ENCODE results near the gene AP2S1. TPM values are rescaled to one million over a fixed set of nuclear protein-coding genes. Genes with fewer than 3 reads are reported as not detected.

Gene AP2S1
- total and polyA plus RNA-seq, 2 donors (not counting 1 experiment from before 2014, with no cell fraction given): 143 to 201 TPM

DNA sequence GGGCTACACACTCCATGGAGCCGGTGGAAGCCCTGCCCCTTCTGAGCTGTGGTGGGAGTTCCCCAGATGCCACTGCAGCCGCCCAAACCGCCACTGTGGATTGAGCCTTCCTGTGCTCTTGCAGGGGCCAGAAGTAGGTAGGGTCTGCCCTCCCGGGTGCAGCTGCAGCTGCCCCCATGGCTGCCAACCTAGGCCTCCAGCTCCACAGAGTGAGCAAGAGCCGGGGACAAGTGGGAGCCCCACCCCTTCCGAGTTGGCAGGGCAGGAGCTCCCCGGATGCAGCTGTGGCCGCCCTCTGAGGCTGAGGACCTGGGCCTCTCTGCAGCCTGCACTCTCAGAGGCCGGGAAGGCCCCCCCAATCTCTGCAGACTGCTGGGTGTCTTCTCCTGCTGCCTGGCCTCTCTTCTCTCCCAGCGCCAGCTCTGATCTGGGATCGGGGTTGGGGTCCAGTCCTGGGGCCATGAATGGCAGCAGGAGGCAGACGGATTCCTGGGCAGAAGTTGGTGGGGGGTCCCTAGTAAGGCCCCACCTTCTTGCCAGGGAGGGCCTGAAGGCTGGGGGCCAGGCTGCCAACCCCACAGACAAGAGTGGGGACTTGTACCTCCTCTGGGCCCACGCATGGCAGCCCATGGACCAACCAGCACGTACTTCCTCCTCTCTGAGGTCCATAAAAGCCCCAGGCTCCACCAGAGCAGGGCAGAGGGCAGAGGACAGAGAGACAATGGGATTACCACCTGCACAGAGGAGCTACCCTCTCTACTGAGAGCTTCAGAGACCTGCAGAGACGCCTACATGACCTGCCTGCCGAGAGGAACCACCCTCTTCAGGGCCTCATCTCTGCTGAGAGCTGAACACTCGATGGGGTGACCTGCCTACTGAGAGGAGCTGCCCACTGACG is 28.9 kb downstream of the AP2S1 start:
- H3K4me3 ChIP-seq (replicated peaks in 1 of 4; ENCODE audit: control extremely low read depth in 1 of 4, insufficient read depth in 1 of 4, low read depth in 3 of 4, low read length in 4 of 4): no peak overlapping the region
- H3K4me1 ChIP-seq (ENCODE audit: control insufficient read depth, extremely low read depth, insufficient read depth, low read length): no peaks in the 10 kb centered on the region
- no peak overlapping the region for H2AFZ ChIP-seq (ENCODE audit: low read length)
- no peak overlapping the region for H3K27ac ChIP-seq (ENCODE audit: insufficient read depth, low read length)
- TF ChIP-seq EZH2 (IDR thresholded peaks at IDR 0.05; ENCODE audit: low read length, missing control alignments): no peak
- TF ChIP-seq, protein P1, sequence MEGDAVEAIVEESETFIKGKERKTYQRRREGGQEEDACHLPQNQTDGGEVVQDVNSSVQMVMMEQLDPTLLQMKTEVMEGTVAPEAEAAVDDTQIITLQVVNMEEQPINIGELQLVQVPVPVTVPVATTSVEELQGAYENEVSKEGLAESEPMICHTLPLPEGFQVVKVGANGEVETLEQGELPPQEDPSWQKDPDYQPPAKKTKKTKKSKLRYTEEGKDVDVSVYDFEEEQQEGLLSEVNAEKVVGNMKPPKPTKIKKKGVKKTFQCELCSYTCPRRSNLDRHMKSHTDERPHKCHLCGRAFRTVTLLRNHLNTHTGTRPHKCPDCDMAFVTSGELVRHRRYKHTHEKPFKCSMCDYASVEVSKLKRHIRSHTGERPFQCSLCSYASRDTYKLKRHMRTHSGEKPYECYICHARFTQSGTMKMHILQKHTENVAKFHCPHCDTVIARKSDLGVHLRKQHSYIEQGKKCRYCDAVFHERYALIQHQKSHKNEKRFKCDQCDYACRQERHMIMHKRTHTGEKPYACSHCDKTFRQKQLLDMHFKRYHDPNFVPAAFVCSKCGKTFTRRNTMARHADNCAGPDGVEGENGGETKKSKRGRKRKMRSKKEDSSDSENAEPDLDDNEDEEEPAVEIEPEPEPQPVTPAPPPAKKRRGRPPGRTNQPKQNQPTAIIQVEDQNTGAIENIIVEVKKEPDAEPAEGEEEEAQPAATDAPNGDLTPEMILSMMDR (conservative IDR thresholded peaks at IDR 0.05 in 1 of 2, IDR thresholded peaks at IDR 0.05 in 1 of 2; ENCODE audit: low read depth in 1 of 2, low read length in 2 of 2): no peak
- no peak for DNase-seq (ENCODE audit: low read depth in 2 of 2)
- no peaks in the 10 kb centered on the region for H3K9me3 ChIP-seq (ENCODE audit: control insufficient read depth, insufficient read depth, low read depth, low read length)
- H3K4me2 ChIP-seq (ENCODE audit: extremely low read depth, insufficient read depth, low read length): no peak overlapping the region
- no peaks in the 10 kb centered on the region for H3K36me3 ChIP-seq (ENCODE audit: control insufficient read depth, insufficient read depth, low read length)
- no peaks in the 10 kb centered on the region for H3K79me2 ChIP-seq (ENCODE audit: control insufficient read depth, insufficient read depth, low read length)
- H4K20me1 ChIP-seq (ENCODE audit: control insufficient read depth, extremely low read depth, insufficient read depth, low read length): no peaks in the 10 kb centered on the region
- no peaks in the 10 kb centered on the region for H3K27me3 ChIP-seq (ENCODE audit: control insufficient read depth, insufficient read depth, low read length)
- H3K9ac ChIP-seq (ENCODE audit: insufficient read depth, low read length): no peak overlapping the region

DNA sequence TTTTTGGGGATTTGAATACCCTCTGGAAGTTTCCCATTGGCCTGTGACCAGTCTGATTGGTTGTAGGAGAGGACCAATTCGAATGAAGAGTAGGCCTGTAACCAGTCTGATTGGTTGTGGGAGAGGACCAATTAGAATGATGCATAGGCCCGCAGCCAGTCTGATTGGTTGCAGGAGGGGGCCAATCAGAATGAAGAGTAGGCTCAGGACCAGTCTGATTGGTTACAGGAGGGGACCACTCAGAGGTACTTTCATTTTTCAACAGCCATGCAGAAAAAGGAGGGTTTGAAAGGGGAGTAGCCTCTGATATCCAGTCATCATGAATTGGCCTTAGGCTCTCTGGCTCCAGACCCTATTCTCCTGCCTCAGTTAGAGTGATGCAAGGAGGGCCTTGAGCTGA is 31.8 kb downstream of the AP2S1 start:
- TF ChIP-seq, protein P1 (conservative IDR thresholded peaks at IDR 0.05 in 1 of 2, IDR thresholded peaks at IDR 0.05 in 1 of 2; ENCODE audit: low read depth in 1 of 2, low read length in 2 of 2): no peak
- no peak for TF ChIP-seq EZH2 (IDR thresholded peaks at IDR 0.05; ENCODE audit: low read length, missing control alignments)
- H3K79me2 ChIP-seq (ENCODE audit: control insufficient read depth, insufficient read depth, low read length): no peaks in the 10 kb centered on the region
- H4K20me1 ChIP-seq (ENCODE audit: control insufficient read depth, extremely low read depth, insufficient read depth, low read length): no peaks in the 10 kb centered on the region
- H3K9ac ChIP-seq (ENCODE audit: insufficient read depth, low read length): no peak overlapping the region
- H3K4me3 ChIP-seq (replicated peaks in 1 of 4; ENCODE audit: control extremely low read depth in 1 of 4, insufficient read depth in 1 of 4, low read depth in 3 of 4, low read length in 4 of 4): no peak overlapping the region
- no peaks in the 10 kb centered on the region for H3K9me3 ChIP-seq (ENCODE audit: control insufficient read depth, insufficient read depth, low read depth, low read length)
- H3K4me2 ChIP-seq (ENCODE audit: extremely low read depth, insufficient read depth, low read length): no peak overlapping the region
- no peaks in the 10 kb centered on the region for H3K4me1 ChIP-seq (ENCODE audit: control insufficient read depth, extremely low read depth, insufficient read depth, low read length)
- no peaks in the 10 kb centered on the region for H3K36me3 ChIP-seq (ENCODE audit: control insufficient read depth, insufficient read depth, low read length)
- H2AFZ ChIP-seq (ENCODE audit: low read length): no peak overlapping the region
- no peaks in the 10 kb centered on the region for H3K27me3 ChIP-seq (ENCODE audit: control insufficient read depth, insufficient read depth, low read length)
- DNase-seq (ENCODE audit: low read depth in 2 of 2): peak; percentile 10 to 38
- H3K27ac ChIP-seq (ENCODE audit: insufficient read depth, low read length): no peak overlapping the region

DNA sequence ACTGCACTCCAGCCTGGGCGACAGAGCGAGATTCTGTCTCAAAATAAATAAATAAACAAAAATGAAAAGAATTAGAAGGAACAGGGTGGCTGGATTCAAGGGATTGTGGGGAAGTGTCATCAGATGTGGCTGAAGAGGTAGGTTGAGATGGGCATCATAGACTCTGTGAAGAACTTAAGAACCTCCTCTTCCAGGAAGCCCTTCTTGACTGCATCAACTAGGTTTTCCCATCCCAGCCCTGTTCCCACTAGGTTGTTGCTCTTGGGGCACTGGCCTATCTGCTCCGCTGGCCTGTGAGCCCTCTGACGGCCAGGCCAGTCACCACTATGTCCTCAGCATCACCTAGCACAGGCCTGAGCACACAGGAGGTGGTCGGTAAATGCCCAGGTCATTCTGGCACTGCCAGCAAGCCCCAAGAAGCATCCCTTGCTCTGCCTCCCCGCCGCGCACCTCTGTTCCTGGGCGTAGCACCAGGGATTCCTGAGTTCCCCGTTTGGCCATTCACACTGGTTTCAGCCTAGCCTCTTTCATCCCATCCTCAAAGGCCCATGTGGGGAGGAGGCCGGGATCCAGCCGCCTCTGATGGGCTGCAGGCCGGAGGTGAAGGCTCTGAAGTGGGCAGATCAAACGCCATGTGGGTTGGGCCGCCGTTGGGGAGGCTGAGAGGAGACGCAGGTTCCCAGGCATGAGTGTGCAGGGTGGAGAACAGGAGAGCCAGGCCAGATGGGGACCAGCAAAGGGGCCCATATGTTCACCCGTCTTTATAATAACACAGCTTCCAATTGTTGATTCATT is 34.6 kb downstream of the AP2S1 start:
- Histone ChIP-seq H2AFZ (ENCODE audit: low read length) (no peak overlapping the region), H3K27me3 (ENCODE audit: control insufficient read depth, insufficient read depth, low read length) (no peaks in the 10 kb centered on the region), H3K4me3 (replicated peaks in 1 of 4; ENCODE audit: control extremely low read depth in 1 of 4, insufficient read depth in 1 of 4, low read depth in 3 of 4, low read length in 4 of 4) (no peak overlapping the region), H3K27ac (ENCODE audit: insufficient read depth, low read length) (no peak overlapping the region), H3K9me3 (ENCODE audit: control insufficient read depth, insufficient read depth, low read depth, low read length) (no peaks in the 10 kb centered on the region), H3K79me2 (ENCODE audit: control insufficient read depth, insufficient read depth, low read length) (no peaks in the 10 kb centered on the region), H4K20me1 (ENCODE audit: control insufficient read depth, extremely low read depth, insufficient read depth, low read length) (no peaks in the 10 kb centered on the region), H3K4me1 (ENCODE audit: control insufficient read depth, extremely low read depth, insufficient read depth, low read length) (no peaks in the 10 kb centered on the region), H3K36me3 (ENCODE audit: control insufficient read depth, insufficient read depth, low read length) (no peaks in the 10 kb centered on the region), H3K9ac (ENCODE audit: insufficient read depth, low read length) (no peak overlapping the region), H3K4me2 (ENCODE audit: extremely low read depth, insufficient read depth, low read length) (no peak overlapping the region)
- DNase-seq (ENCODE audit: low read depth in 2 of 2): no peak
- TF ChIP-seq, protein P1 (conservative IDR thresholded peaks at IDR 0.05 in 1 of 2, IDR thresholded peaks at IDR 0.05 in 1 of 2; ENCODE audit: low read depth in 1 of 2, low read length in 2 of 2): no peak
- no peak for TF ChIP-seq EZH2 (IDR thresholded peaks at IDR 0.05; ENCODE audit: low read length, missing control alignments)
